Activated T-cell treated with anti-CD3 and anti-CD28 coated beads, Interleukin-2, amount 50 U/mL, for 4 hours (primary cell): ENCODE measurements around the gene ABCC4. TPM values are rescaled to one million over a fixed set of nuclear protein-coding genes. Genes with fewer than 3 reads are reported as not detected.
"Not testable (repeated sequence)": the region's sequence is repeated elsewhere in the genome, so short reads cannot be mapped to it uniquely, and the experiment has no call there.

Experiments
- ATAC-seq, 2 donors: fragments of 200-7000 bp; cut with Tn5 transposase; one replicate each; pipeline ENCODE4 v1.10.0; 2021
- DNase-seq: peaks from one replicate; pipeline ENCODE4 v3.0.0-alpha.2; 2020
- H3K27me3 Mint-ChIP-seq: one replicate; pipeline ENCODE4 v1.8.0; 2021; ENCODE audit warnings: low read depth, mixed read lengths
- H3K36me3 Mint-ChIP-seq: one replicate; pipeline ENCODE4 v1.8.0; 2022; ENCODE audit warnings: mixed read lengths; ENCODE audit not compliant: insufficient read depth
- H3K4me1 Mint-ChIP-seq: one replicate; pipeline ENCODE4 v1.8.0; 2021; ENCODE audit warnings: low read depth, mixed read lengths
- H3K4me3 Mint-ChIP-seq: one replicate; pipeline ENCODE4 v1.8.0; 2021; ENCODE audit warnings: mild to moderate bottlenecking, moderate library complexity, mixed read lengths
- H3K9me3 Mint-ChIP-seq: one replicate; pipeline ENCODE4 v1.8.0; 2021; ENCODE audit warnings: mixed read lengths
- total RNA-seq, 3 donors: library from RNA; stranded (reverse); gene quantifications; one replicate each; pipeline ENCODE4 v1.2.1, GENCODE V29; 2021

Gene ABCC4
- total RNA-seq, 3 donors from 2014 or later: 17.6 to 18.5 (median 18.3) TPM

DNA sequence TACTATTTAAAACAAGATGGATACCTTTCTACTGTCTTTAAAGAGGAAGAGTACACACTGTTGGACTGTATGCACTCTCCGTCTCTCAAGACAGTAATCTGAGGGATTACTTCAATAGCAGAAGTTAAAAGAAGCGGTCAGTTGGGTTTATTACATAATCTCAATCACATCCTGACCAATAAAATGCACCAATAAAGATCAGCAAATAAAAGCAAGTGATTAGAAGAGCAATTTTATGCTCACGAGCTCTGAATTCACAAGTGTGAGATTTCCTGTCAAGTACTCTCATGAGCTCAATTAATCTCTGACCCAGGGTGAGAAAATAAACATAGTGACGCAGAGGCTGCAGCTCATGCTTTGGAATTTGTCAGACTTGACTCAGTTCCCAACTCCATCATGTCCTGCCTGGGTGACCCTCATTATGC is 12.2 kb downstream of the ABCC4 start:
- peaks cover 2% of the 10 kb centered on the region for H3K4me1 Mint-ChIP-seq
- H3K4me3 Mint-ChIP-seq: no peak overlapping the region
- no peaks in the 10 kb centered on the region for H3K27me3 Mint-ChIP-seq
- ATAC-seq: no peak
- H3K36me3 Mint-ChIP-seq: peaks cover 7% of the 10 kb centered on the region
- no peaks in the 10 kb centered on the region for H3K9me3 Mint-ChIP-seq
- no peak for DNase-seq

DNA sequence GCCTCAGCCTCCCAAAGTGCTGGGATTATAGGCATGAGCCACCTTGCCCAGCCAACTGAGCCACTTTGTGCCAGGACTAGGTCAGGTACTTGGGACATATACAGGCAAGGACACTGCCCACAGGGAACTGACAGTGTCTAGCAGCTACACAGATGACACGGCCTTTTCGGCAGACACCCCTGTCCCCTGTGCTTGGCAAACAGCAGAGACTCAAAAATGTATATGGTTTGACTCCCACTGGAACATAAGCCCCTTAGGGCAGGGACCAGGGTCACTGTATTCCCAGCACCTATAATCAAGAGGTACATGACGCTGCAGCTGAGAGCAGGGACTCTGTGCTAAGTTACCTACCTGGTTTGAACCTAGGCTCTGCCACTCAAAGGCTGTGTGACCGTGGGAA is 16.8 kb downstream of the ABCC4 start:
- H3K9me3 Mint-ChIP-seq: no peaks in the 10 kb centered on the region
- ATAC-seq: no peak
- no peaks in the 10 kb centered on the region for H3K36me3 Mint-ChIP-seq
- no peak for DNase-seq
- H3K4me3 Mint-ChIP-seq: no peak overlapping the region
- H3K27me3 Mint-ChIP-seq: no peaks in the 10 kb centered on the region
- peaks cover 2% of the 10 kb centered on the region for H3K4me1 Mint-ChIP-seq

DNA sequence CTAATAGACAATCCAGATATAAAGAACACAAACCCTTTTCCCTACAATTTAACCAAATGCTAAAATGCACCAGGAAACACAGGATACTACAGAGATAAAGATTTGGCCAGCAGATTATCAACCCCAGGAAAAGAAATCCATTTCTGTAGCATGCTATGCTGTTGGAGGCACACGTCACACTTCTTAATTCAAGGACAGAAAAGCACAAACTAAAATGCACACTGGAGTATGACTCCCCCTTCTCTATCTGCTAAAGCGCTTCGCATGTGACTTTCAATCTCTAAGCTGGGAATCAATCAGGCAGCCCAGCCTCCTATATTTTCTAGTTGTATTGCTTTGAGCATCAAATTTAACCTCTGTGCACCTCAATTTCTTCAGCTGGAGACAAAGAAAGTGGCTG is 22.2 kb downstream of the ABCC4 start:
- no peak overlapping the region for H3K4me3 Mint-ChIP-seq
- no peaks in the 10 kb centered on the region for H3K9me3 Mint-ChIP-seq
- H3K4me1 Mint-ChIP-seq: peaks cover 2% of the 10 kb centered on the region
- peaks cover 5% of the 10 kb centered on the region for H3K36me3 Mint-ChIP-seq
- DNase-seq (no peak), ATAC-seq (no peak)
- H3K27me3 Mint-ChIP-seq: no peaks in the 10 kb centered on the region

DNA sequence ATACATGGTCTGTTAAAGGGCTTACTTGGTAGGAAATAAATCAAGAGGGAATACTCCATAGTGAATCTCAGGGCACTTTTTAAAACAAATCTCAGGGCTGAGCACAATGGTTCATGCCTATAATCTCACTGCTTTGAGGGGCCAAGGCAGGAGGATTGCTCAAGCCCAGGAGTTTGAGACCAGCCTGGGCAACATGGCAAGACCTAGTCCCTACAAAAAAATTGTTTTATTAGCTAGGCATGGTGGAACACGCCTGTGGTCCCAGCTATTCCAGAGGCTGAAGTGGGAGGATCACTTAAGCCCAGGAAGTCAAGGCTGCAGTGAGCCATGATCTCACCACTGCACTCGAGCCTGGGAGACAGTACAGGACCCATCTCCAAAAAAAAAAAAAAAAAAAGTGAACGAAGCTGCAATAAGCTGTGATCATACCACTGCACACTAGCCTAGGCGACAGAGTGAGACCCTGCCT is 25.2 kb downstream of the ABCC4 start:
- ATAC-seq: no peak
- no peak for DNase-seq
- no peak overlapping the region for H3K4me3 Mint-ChIP-seq
- H3K9me3 Mint-ChIP-seq: no peaks in the 10 kb centered on the region
- no peaks in the 10 kb centered on the region for H3K27me3 Mint-ChIP-seq
- peaks cover 6% of the 10 kb centered on the region for H3K36me3 Mint-ChIP-seq
- peaks cover 2% of the 10 kb centered on the region for H3K4me1 Mint-ChIP-seq

DNA sequence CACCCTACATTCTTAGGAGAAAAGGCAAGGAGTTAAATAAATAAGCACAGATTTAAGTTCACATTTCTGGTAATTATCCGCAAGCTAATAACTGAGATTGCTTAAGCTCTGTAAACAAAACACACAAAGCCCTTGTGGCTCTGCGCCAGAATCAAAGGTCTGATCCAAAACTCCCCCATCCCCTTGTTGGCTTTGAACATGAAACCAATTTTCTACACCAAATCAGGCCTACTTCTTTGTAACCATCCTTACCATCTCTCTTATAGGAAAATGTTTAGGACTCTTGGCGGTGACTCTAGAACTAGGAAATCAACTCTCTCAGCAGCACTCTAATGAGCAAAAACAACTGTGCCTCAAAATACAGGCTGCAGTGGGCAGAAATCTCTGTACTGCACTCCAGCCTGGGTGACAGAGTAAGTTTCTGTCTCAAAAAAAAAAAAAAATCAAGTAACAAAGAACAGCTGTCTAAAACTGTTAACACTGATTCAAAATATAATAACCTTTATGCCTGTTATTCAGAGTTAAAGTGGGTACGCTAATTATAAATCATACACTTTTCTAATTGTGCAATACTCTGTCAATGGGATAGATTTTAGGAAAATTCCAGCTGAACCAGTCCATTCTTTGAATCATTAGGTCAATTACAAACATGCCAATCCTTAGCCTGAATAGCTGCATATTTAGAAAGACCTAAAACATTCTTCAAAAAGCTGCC is 25.8 kb downstream of the ABCC4 start:
- Mint-ChIP-seq H3K9me3 (no peaks in the 10 kb centered on the region), H3K36me3 (peaks cover 6% of the 10 kb centered on the region), H3K4me1 (peaks cover under 1% of the 10 kb centered on the region), H3K4me3 (no peak overlapping the region), H3K27me3 (no peaks in the 10 kb centered on the region)
- DNase-seq: no peak
- ATAC-seq: no peak

DNA sequence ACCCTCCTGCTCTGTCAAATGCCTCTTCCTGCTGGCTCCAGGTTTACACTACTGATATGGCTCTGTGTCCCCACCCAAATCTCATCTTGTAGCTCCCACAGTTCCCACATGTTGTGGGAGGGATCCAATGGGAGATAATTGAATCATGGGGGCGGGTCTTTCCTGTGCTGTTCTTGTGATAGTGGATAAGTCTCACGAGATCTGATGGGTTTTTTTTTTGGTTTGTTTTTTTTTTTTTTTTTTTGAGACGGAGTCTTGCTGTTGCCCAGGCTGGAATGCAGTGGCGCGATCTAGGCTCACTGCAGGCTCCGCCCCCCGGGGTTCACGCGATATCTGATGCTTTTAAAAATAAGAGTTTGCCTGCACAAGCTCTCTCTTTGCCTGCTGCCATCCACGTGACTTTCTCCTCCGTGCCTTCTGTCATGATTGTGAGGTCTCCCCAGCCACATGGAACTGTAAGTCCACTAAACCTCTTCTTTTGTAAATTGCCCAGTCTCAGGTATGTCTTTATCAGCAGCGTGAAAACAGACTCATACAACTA is 27.6 kb downstream of the ABCC4 start:
- not testable (repeated sequence) for DNase-seq, H3K9me3 Mint-ChIP-seq, H3K4me3 Mint-ChIP-seq, H3K4me1 Mint-ChIP-seq, H3K27me3 Mint-ChIP-seq, ATAC-seq
- peaks cover 11% of the 10 kb centered on the region for H3K36me3 Mint-ChIP-seq

DNA sequence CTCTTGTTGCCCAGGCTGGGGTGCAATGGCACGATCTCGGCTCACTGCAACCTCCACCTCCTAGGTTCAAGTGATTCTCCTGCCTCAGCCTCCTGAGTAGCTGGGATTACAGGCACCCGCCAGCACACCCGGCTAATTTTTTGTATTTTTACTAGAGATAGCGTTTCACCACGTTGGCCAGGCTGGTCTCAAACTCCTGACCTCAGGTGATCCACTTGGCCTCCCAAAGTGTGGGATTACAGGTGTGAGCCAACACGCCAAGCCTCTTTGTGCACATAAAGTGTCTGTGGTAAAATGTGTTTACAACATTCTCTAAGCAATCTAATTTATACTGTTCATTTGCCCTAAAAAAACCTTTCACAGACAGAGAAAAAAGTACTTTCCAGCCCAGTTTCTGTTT is 29.2 kb downstream of the ABCC4 start:
- not testable (repeated sequence) for H3K9me3 Mint-ChIP-seq, H3K27me3 Mint-ChIP-seq, H3K4me3 Mint-ChIP-seq, ATAC-seq, DNase-seq, H3K4me1 Mint-ChIP-seq
- peaks cover 20% of the 10 kb centered on the region for H3K36me3 Mint-ChIP-seq

DNA sequence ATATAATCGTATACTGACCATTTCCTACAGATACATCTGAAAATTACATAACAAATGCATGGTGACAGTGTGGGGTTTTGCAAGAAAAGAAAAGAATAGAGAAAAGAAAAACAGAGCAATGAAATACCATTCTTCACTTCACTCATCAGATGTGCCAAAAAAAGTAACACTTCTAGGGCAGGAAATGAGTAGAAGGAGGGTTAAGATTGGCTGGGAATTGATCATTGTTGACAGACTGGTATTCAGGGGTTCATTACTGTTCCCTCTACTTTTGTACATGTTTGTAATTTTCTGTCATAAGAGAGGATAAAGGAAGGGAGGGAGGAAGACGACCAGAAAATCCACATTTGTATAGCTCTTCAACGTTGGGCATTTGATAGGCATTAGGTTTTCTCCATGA is 31.5 kb downstream of the ABCC4 start:
- peaks cover 5% of the 10 kb centered on the region for H3K9me3 Mint-ChIP-seq
- no peak overlapping the region for H3K4me3 Mint-ChIP-seq
- H3K4me1 Mint-ChIP-seq: peaks cover 3% of the 10 kb centered on the region
- no peak for DNase-seq
- ATAC-seq: no peak
- H3K36me3 Mint-ChIP-seq: peaks cover 29% of the 10 kb centered on the region
- H3K27me3 Mint-ChIP-seq: no peaks in the 10 kb centered on the region

DNA sequence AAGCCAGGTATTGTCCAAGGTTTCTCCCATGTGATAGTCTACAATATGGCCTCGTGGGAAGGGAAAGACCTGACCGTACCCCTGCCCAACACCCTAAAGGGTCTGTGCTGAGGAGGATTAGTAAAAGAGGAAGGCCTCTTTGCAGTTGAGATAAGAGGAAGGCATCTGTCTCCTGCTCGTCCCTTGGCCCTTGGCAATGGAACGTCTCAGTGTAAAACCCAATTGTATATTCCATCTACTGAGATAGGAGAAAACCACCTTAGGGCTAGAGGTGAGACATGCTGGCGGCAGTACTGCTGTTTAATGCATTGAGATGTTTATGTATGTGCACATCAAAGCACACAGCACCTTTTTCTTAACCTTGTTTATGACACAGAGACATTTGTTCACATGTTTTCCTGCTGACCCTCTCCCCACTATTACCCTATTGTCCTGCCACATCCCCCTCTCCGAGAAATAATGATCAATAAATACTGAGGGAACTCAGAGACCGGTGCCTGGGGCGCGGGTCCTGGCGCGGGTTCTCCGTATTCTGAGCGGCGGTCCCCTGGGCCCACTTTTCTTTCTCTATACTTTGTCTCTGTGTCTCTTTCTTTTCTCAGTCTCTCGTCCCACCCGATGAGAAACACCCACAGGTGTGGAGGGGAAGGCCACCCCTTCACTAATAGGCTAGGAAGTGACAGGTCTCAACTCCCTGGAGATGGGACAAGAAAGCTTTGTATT is 32.7 kb downstream of the ABCC4 start:
- ATAC-seq, H3K4me3 Mint-ChIP-seq, H3K9me3 Mint-ChIP-seq, DNase-seq, H3K27me3 Mint-ChIP-seq, H3K4me1 Mint-ChIP-seq: not testable (repeated sequence)
- H3K36me3 Mint-ChIP-seq: peaks cover 32% of the 10 kb centered on the region

DNA sequence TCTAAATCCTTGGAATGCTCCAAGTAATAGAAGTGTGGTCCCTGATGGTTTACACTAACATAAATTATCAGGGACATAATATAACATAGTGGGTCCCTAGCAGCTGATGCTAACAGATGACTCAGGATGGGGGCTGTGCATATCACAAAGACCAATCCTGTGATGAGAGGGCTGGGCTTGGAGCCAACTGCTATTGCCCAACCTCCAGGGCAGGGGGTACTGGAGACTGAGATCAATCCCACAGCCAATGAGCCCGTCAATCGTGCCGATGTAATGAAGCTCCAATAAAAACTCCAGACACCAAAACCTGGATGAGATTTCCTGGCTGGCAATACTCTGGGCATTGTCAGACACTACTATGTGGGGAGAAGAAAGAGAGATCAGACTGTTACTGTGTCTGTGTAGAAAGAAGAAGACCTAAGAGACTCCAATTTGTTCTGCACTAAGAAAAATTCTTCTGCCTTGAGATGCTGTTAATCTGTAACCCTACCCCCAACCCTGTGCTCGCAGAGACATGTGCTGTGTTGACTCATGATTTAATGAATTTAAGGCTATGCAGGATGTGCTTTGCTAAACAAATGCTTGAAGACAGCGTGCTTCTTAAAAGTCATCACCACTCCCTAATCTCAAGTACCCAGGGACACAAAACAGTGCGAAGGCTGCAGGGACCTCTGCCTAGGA is 33.4 kb downstream of the ABCC4 start:
- ATAC-seq (no peak), DNase-seq (no peak)
- peaks cover 5% of the 10 kb centered on the region for H3K9me3 Mint-ChIP-seq
- H3K36me3 Mint-ChIP-seq: peaks cover 32% of the 10 kb centered on the region
- peaks cover 3% of the 10 kb centered on the region for H3K4me1 Mint-ChIP-seq
- no peaks in the 10 kb centered on the region for H3K27me3 Mint-ChIP-seq
- no peak overlapping the region for H3K4me3 Mint-ChIP-seq

DNA sequence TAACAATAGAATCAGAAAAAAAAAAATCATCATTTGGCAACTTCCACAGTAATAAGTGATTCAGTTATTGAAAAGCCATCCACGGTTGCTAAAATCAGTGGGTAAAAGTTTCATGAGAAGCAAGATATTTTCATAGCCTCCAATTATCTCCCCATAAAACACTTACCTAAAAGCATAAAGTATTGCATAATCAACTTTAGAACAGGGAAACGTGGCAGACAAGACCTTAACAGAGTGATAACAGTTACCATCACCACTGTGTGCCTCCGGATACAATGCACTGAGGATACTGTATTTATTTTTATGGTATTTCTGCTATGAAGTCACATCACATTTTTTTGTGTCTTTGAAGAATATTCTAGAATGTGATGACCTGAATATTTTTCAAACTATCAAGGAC is 37.0 kb downstream of the ABCC4 start:
- Mint-ChIP-seq H3K4me3 (no peak overlapping the region), H3K36me3 (peaks cover 30% of the 10 kb centered on the region), H3K27me3 (no peaks in the 10 kb centered on the region), H3K9me3 (peaks cover 5% of the 10 kb centered on the region), H3K4me1 (peaks cover 2% of the 10 kb centered on the region)
- DNase-seq (no peak), ATAC-seq (no peak)

DNA sequence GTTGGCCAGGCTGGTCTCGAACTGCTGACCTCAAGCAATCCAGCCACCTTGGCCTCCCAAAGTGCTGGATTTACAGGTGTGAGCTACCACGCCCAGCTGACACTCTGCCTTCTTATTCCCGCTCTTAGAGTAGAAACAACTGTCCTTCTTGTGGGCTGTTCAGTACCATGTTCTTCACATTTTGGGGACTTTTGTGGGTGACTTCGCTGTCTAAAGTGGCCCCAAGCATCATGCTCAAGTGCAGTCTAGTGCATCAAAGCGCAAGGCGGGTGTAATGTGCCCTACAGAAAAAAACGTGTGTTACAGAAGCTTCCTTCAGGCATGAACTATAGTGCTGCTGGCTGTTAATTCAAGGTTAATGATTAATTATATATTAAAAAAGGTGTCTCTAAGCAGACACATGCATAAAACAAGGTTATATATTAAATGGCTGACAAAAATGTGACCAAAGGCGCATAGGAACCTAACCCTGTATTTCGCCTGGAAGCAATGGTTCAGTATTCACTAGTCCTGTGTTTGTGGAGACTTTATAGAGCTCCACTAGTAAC is 38.3 kb downstream of the ABCC4 start:
- ATAC-seq: no peak
- peaks cover 5% of the 10 kb centered on the region for H3K9me3 Mint-ChIP-seq

DNA sequence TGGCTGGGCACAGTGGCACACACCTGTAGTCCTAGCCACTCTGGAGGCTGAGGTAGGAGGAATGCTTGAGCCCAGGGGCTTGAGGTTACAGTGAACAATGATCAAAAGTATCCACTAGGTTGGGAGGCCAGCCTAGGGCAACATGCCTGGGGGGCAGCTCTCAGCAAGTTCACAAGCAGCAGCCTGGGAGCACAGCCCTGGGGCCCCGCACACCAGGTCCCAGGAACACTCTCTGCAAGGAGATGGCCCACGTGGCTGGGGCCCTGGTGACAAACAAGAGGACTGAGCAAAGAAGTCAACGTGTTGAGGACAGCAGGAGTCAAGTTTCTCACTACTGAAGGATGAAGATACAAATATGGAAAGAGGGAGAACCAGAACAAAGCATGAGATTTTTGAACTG is 39.3 kb downstream of the ABCC4 start:
- DNase-seq (no peak), ATAC-seq (no peak)
- no peaks in the 10 kb centered on the region for H3K27me3 Mint-ChIP-seq
- H3K9me3 Mint-ChIP-seq: peaks cover 5% of the 10 kb centered on the region
- no peak overlapping the region for H3K4me3 Mint-ChIP-seq
- peaks cover 2% of the 10 kb centered on the region for H3K4me1 Mint-ChIP-seq
- H3K36me3 Mint-ChIP-seq: peaks cover 27% of the 10 kb centered on the region

More for the DNA sequence above, 38.3 kb downstream of the ABCC4 start:
- Mint-ChIP-seq H3K4me3 (no peak overlapping the region), H3K27me3 (no peaks in the 10 kb centered on the region), H3K4me1 (peaks cover 2% of the 10 kb centered on the region), H3K36me3 (peaks cover 33% of the 10 kb centered on the region)
- no peak for DNase-seq

DNA sequence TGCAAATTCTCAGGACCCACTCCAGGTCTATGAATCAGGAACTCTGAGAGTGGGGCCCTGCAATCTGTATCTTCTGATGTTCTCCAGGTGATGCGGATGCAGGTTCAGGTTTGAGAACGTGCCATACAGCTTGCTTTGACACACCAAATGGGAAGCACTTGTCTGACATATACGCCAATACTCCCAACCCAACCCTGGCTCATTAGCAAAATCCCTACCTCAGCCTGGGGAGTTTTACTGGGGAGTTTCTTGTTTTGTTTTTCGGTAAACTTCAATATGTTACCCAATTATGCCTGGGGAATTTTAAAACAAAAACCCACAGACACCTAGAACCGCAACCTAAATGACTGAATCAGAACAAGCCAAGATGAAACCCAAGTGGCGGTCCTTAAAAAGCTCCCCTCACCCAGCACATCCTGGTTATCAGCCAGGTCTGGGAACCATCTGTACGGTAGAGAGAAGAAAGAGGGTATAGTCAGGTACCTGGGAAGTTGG is 41.2 kb downstream of the ABCC4 start:
- Mint-ChIP-seq H3K9me3 (no peaks in the 10 kb centered on the region), H3K4me1 (peaks cover 2% of the 10 kb centered on the region), H3K36me3 (peaks cover 26% of the 10 kb centered on the region), H3K4me3 (no peak overlapping the region), H3K27me3 (no peaks in the 10 kb centered on the region)
- DNase-seq: no peak
- no peak for ATAC-seq
